T-helper 2 cell (primary cell): Measurements from ENCODE around the gene PEX1.
"Not testable (repeated sequence)": the region's sequence is repeated elsewhere in the genome, so short reads cannot be mapped to it uniquely, and the experiment has no call there.

Experiments
- DNase-seq, 5 experiments: peaks; one replicate each; pipeline versions ENCODE4 v3.0.0 to v3.0.0-alpha.2; 2012 to 2022

PEX1 gene

GRCh38 chr7:92460109-92460508 lies 68.2 kb downstream of the PEX1 start:
- no peak for DNase-seq

GRCh38 chr7:92456236-92456635 lies 72.1 kb downstream of the PEX1 start:
- DNase-seq = no peak

GRCh38 chr7:92451645-92452044 lies 76.7 kb downstream of the PEX1 start:
- no peak for DNase-seq

GRCh38 chr7:92448205-92448747 lies 80.0 kb downstream of the PEX1 start:
- DNase-seq = peak in 4 of 5 experiments; percentile 21 to 77 (median 57)

GRCh38 chr7:92447345-92448204 lies 80.7 kb downstream of the PEX1 start, which contains the start of gene GATAD1:
Gene GATAD1 (plus strand): TSS chr7:92447482. CDS start chr7:92447730, 248 bp downstream.
- DNase-seq = peak; percentile 47 to 90 (median 68)

- DNase-seq = no peak
Measured at GRCh38 chr7:92446869-92447344, 81.4 kb downstream of the PEX1 start.

GRCh38 chr7:92442720-92443119 lies 85.6 kb downstream of the PEX1 start:
- DNase-seq = not testable (repeated sequence)

- no peak for DNase-seq
Measured at GRCh38 chr7:92437956-92438491, 90.3 kb downstream of the PEX1 start.
